Esophagus squamous epithelium (tissue), 4 donors: ENCODE measurements around the gene CNTN4.

Experiments used
- CTCF ChIP-seq, 6 experiments: fragments of 450-650 bp in 4 of 6; fragments of 200-600 bp in 2 of 6; sonication (generic) in 2 of 6; IDR thresholded peaks; one replicate each; pipeline ENCODE4 v1.5.1; 2016 to 2019; ENCODE audit warnings: antibody characterized with exemption in 6 of 6, mild to moderate bottlenecking in 4 of 6, moderate library complexity in 4 of 6
- POLR2A ChIP-seq, 4 donors: fragments of 450-650 bp; IDR thresholded peaks; one replicate each; pipeline ENCODE4 v1.6.1; 2017; ENCODE audit warnings: antibody characterized with exemption in 4 of 4, mild to moderate bottlenecking in 4 of 4, moderate library complexity in 3 of 4

- no peak for TF ChIP-seq CTCF (IDR thresholded peaks at IDR 0.05)
- TF ChIP-seq POLR2A (IDR thresholded peaks at IDR 0.05): no peak
Measured at GRCh38 chr3:2543247-2543646, 444.6 kb downstream of the CNTN4 start.
